GM21717 (cell line): Measurements from ENCODE around the gene E2F4.

Source experiments
- ATAC-seq: cut with Tn5 transposase; IDR thresholded peaks from one replicate; pipeline ENCODE4 v1.9.1; 2021; ENCODE audit warnings: mild to moderate bottlenecking, moderate library complexity; ENCODE audit not compliant: unreplicated experiment

Gene E2F4

DNA sequence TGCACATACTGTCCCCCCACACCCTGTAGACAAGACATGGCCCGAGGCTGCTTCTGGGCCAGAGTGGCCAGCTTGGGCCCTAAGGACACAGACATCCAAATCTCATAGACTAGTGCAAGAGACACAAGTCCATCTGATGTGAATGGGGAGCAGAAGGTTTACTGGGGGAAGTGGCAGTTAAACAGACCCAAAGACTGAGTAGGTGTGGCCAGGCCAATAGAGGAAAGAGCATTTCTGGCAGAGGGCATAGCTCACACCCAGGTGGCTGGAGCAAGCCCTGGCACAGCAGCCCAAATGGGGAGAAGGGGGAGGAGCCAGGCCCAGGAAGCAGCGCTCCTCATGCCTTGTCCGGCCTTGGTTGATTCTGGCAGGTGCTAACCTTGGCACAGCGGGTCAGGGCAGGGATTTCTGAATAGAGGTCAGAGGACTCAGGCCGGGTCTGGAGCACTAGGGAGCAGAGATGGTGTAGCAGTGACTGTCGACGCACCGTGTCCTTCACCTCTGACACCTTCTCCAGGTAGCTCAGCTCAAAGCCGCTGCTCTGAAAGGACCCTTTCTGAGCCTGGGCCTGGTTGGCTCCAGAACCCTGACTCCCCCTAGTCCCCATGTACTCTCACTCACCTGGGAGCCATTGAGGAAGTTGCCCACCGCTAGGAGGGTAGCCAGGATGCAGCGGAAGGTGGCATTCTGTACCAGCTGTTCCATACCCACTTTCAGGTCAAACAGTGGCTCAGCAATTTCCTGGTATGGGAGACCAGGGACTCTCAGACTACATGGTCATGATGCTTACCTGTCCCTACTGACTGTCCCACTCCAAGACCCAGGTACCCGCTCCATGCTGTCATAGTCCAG, 39.1 kb downstream of the E2F4 start:
- ATAC-seq: no peak

- no peak for ATAC-seq
Measured at GRCh38 chr16:67233596-67233995, 41.6 kb downstream of the E2F4 start.

GRCh38 chr16:67234180-67234597, 42.2 kb downstream of the E2F4 start:
- no peak for ATAC-seq

GRCh38 chr16:67235816-67236562, 44.0 kb downstream of the E2F4 start:
- ATAC-seq: no peak

GRCh38 chr16:67236563-67237395, 44.8 kb downstream of the E2F4 start:
- no peak for ATAC-seq

GRCh38 chr16:67237396-67238277, 45.7 kb downstream of the E2F4 start:
- no peak for ATAC-seq

DNA sequence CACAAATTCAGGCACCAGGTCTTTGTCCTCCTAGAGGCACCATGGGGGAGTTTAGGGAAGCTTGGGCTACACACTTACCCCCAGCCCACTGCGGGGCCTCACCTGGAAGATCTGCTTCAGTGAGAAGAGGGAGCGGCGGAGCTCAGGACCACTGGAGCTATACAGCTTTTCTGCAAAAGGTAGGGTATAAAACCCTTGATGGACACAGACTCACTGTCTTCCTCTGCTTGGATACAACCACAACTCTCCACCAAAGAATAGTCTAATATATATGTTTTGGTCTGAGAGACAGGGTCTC, 46.3 kb downstream of the E2F4 start:
- ATAC-seq: no peak

DNA sequence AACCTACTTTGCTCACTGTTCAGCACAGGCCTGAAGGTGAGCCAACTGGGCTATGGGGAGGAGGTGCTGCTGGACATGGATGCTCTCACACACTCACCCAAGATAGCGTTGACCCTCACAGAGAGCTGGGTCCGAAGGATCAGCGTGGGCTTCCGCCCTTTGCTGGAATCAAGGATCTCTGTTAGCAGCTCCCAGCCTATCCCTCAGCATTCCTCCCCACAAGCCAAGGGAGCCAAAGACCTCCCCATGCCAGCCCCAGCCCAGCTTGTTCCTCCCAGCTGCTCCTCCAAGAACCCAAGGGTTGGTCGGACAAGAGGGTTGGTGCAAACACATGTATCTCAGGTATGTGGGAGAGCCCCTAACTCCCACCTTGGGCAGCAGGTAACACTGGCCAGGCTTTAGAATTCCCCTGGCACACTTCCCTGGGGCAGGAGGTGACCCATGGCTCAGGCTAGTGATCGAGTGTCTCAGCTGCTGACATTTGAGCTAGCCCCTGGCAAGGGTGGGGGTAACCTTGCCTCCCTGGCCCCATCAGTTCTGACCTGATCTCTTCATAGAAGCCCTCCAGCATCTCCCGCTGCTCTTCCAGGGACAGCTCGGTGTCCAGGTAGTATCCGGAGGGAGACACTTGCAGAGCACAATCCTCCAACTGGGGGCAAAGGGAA, 47.0 kb downstream of the E2F4 start:
- no peak for ATAC-seq

DNA sequence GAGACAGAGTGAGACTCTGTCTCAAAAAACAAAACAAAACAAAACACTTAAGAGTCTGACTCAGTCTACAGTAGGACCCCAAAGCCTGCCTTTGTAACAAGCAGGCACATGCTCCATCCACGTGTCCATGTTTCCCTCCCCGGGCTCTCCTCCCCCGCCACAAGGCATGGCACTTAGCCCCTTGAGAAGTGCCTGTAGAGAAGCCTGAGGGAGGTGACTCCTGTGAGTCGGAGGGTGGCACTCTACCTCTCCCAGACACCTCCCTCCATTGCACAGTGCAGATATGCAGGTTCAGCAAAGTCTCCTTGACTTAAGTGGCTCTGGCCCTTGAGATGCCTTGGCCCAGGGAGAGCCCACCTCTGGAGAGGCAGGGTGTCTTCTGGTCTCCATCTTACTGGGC, 48.6 kb downstream of the E2F4 start:
- ATAC-seq: no peak

GRCh38 chr16:67241008-67241900, 49.3 kb downstream of the E2F4 start:
- no peak for ATAC-seq

- ATAC-seq: no peak
Measured at GRCh38 chr16:67242138-67242730, 50.3 kb downstream of the E2F4 start.

GRCh38 chr16:67243481-67243880, 51.5 kb downstream of the E2F4 start:
- no peak for ATAC-seq

DNA sequence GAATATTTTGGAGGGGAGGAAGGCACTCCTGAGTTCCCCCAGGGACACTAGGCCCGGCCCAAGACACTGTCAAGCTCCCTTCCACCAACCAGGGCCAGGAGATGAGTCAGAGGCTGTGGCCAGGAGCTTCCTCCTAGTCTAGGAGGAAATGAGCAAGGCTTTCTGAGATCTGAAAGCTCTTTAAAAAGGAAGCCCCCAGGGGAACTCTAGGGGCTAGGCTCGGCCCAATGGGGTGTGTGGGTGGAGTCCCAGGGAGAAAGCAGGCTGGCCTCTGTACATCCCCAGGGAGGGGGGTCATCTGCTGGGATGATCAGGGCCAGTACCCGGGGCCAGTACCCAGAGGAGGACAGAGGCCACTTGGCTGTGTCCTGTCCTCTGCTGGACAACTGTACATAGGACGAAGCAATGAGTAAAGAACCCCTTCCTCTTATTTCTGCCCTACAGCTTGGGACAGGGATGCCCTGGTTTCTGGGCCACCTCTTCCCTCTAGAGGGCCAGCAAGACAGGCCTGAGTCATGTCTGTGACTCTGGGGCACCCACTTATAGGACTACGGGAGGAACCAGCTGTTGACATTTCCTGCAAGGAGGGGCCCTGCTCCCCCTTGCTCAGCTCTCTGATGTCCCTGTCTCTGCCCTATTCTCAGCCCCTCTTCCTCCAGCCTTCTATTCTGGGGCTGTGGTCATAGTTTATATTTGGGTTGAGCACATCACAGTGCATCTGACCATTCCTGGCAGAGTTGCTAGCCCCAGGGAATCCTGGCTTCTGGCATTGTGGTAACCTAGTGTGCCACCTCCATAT, 52.6 kb downstream of the E2F4 start:
- ATAC-seq: peak; percentile 42

- ATAC-seq: no peak
Measured at GRCh38 chr16:67245186-67245585, 53.2 kb downstream of the E2F4 start.

DNA sequence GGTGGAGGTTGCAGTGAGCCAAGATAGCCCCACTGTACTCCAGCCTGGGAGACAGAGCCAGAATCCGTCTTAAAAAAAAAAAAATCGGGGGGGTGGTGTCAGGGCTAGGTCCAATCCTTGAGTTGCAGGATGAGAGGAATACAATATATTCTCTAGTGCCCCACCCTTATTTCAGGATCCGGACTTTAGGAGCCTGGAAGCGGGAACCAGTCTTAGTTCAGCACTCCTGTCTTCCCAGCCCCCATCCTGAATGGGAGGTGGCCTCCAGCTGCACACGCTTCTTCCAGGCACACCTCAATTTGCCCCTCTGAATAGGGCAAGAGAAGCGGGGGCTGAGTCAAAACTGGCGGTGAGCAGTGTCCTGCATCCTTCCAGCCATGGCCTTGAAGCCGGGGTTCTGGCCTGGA, 53.7 kb downstream of the E2F4 start:
- ATAC-seq: no peak

- peak; percentile 15 for ATAC-seq
Measured at GRCh38 chr16:67246081-67246755, 54.3 kb downstream of the E2F4 start.

GRCh38 chr16:67246756-67247191, 54.8 kb downstream of the E2F4 start:
- ATAC-seq: peak; percentile 22
